HepG2 (cell line): ENCODE data around the gene RIMBP3C. TPM values are rescaled to one million over a fixed set of nuclear protein-coding genes. Genes with fewer than 3 reads are reported as not detected.
"Not testable (repeated sequence)": the region's sequence is repeated elsewhere in the genome, so short reads cannot be mapped to it uniquely, and the experiment has no call there.

ENCODE experiments used
- ATAC-seq: fragments of 200-7000 bp; cut with Tn5 transposase; 3 replicates; pipeline ENCODE4 v1.9.1; 2020; ENCODE audit warnings: mild to moderate bottlenecking, moderate library complexity
- BruUV-seq: library from RNA; stranded (reverse); fragments of 400-500 nt; replicated peaks from 2 replicates; lab custom pipeline; 2021; lab: Mats Ljungman, UMichigan
- CTCF ChIA-PET: fragments of 300-600 bp; formaldehyde crosslinking; extraction: SDS; loops from one replicate; lab custom pipeline; 2021; ENCODE audit warnings: low total read pairs, inconsistent platforms, low intra/inter-chr PET ratio; lab: Yijun Ruan, JAX
- POLR2A ChIA-PET: fragments of 350-600 bp; sonication (Branson Sonifier 250); formaldehyde crosslinking; loops from one replicate; lab custom pipeline; 2020; ENCODE audit warnings: antibody characterized with exemption, inconsistent platforms; lab: Yijun Ruan, JAX
- DNase-seq: peaks from one replicate; pipeline ENCODE4 v3.0.0-alpha.2; 2015; ENCODE audit warnings: low spot score
- FAIRE-seq: peaks from 3 replicates; lab custom pipeline; 2011; peaks lifted over from hg19 to GRCh38; lab: Jason Lieb, UNC
- H2AFZ ChIP-seq: one replicate; pipeline ENCODE4 v1.6.1; 2011; ENCODE audit warnings: low read length, inconsistent platforms
- H3K27ac ChIP-seq: fragments of 300-600 bp; 3 replicates; pipeline ENCODE4 v1.8.0; 2011; ENCODE audit warnings: mixed run types, mild to moderate bottlenecking, mixed read lengths, low read length, inconsistent platforms; ENCODE audit not compliant: insufficient read depth; ENCODE audit errors: extremely low read length
- H3K27me3 ChIP-seq, 2 experiments: fragments of 200-600 bp in 1 of 2; 2 replicates in 1 of 2; 3 replicates in 1 of 2; pipeline versions ENCODE4 v1.6.0 to v1.8.0; 2011; ENCODE audit warnings: low read length in 2 of 2, mild to moderate bottlenecking in 2 of 2, moderate library complexity in 2 of 2, inconsistent platforms in 1 of 2; ENCODE audit not compliant: insufficient read depth in 2 of 2, control insufficient read depth in 1 of 2
- H3K36me3 ChIP-seq, 2 experiments: fragments of 200-600 bp in 1 of 2; replicated peaks in 1 of 2; 2 replicates in 1 of 2; 3 replicates in 1 of 2; pipeline versions ENCODE4 v1.5.1 to v1.8.0; 2011; ENCODE audit warnings: low read length in 2 of 2, inconsistent platforms in 1 of 2; ENCODE audit not compliant: insufficient read depth in 2 of 2, control insufficient read depth in 1 of 2
- H3K4me1 ChIP-seq: 2 replicates; pipeline ENCODE4 v1.5.1; 2012; ENCODE audit warnings: low read length, inconsistent platforms; ENCODE audit not compliant: insufficient read depth
- H3K4me2 ChIP-seq: 2 replicates; pipeline ENCODE4 v1.6.0; 2011; ENCODE audit warnings: low read depth, low read length, inconsistent platforms
- H3K4me3 ChIP-seq, 3 experiments: fragments of 200-600 bp in 1 of 3; sonication (generic), shearing (Covaris generic) in 1 of 3; replicated peaks in 1 of 3; 2 replicates each; pipeline ENCODE4 v1.5.1; 2011 to 2016; ENCODE audit warnings: low read length in 3 of 3, inconsistent platforms in 2 of 3, low read depth in 2 of 3, mild to moderate bottlenecking in 2 of 3, control low read depth in 1 of 3, mixed read lengths in 1 of 3; ENCODE audit not compliant: insufficient read depth in 1 of 3
- H3K79me2 ChIP-seq: one replicate; pipeline ENCODE4 v1.6.1; 2011; ENCODE audit warnings: low read length, inconsistent platforms; ENCODE audit not compliant: insufficient read depth
- H3K9ac ChIP-seq: 2 replicates; pipeline ENCODE4 v1.6.0; 2011; ENCODE audit warnings: mild to moderate bottlenecking, low read depth, low read length, inconsistent platforms; ENCODE audit not compliant: insufficient read depth
- H3K9me3 ChIP-seq: 2 replicates; pipeline ENCODE4 v1.5.1; 2012; ENCODE audit warnings: mild to moderate bottlenecking, low read length
- H4K20me1 ChIP-seq: 2 replicates; pipeline ENCODE4 v1.6.0; 2011; ENCODE audit warnings: inconsistent platforms, mild to moderate bottlenecking, low read length, moderate library complexity; ENCODE audit not compliant: insufficient read depth
- WGBS: methylation state at CpG from one replicate; pipeline ENCODE4 v1.1.6; 2017; ENCODE audit warnings: low lambda C conversion rate; 5-methylcytosine and 5-hydroxymethylcytosine counted together
- in situ Hi-C: cut with HindIII; loops from 2 replicates; pipeline ENCODE4 v1.10.0; 2017; ENCODE audit warnings: low pct_unique_long_range_greater_than_20kb; ENCODE audit not compliant: extremely low pct_ligation_motif_present
- intact Hi-C: fragments of 100-400 bp; cut with micrococcal nuclease; formaldehyde crosslinking; loops from one replicate; pipeline ENCODE4 v1.10.0; 2022; ENCODE audit not compliant: unreplicated experiment
- polyA plus RNA-seq, 8 experiments: library from polyadenylated mRNA; depleted of rRNA in 3 of 8; stranded (reverse) in 7 of 8; unstranded in 1 of 8; fragments of >200 nt; fragmentation: Illumina TruSeq in 4 of 8; extraction: Trizol in 4 of 8; gene quantifications; 2 replicates each; pipeline versions ENCODE4 v1.2.1 to v1.2.3, GENCODE V29; 2011 to 2016; ENCODE audit warnings: low read depth in 4 of 8, missing spikeins in 1 of 8, mixed read lengths in 1 of 8; ENCODE audit not compliant: insufficient read depth in 1 of 8
- total RNA-seq, 5 experiments: library from RNA; depleted of rRNA; stranded (reverse); fragments of >200 nt; fragmentation: Illumina TruSeq; extraction: Trizol; gene quantifications; 2 replicates each; pipeline ENCODE4 v1.2.3, GENCODE V29; 2016; ENCODE audit warnings: low read depth in 1 of 5

The RIMBP3C gene
- total and polyA plus RNA-seq, 2 of the 13 experiments (the other 11 are each of a cell fraction or from before 2014, with no cell fraction given): 0.15 TPM; not detected in 1

DNA sequence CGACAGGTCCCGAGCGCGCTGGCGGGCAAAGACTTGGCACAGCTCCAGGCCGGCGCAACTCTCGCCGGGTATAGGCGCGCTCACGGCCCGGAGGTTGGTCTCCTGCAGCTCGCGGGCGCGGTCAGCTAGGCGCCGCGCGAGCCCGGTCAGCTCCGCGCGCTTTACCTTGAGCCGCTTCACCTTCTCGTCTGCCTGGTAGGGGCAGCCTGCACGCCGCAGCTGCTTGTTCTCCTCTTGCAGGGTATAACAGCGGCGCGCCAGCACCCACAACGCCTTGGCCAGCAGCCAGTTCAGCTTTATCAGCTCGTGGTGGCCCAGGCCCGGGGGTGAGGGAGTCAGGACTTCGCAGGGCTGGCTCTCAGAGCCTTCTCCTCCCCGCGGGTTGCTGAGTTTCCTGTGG is 1.7 kb downstream of the RIMBP3C start:
- H3K36me3 ChIP-seq, H2AFZ ChIP-seq, BruUV-seq, FAIRE-seq, in situ Hi-C loops, H3K9ac ChIP-seq, H4K20me1 ChIP-seq, H3K79me2 ChIP-seq, CTCF ChIA-PET, intact Hi-C loops, H3K9me3 ChIP-seq, H3K27ac ChIP-seq, H3K4me2 ChIP-seq, H3K27me3 ChIP-seq, POLR2A ChIA-PET, H3K4me3 ChIP-seq, DNase-seq, H3K4me1 ChIP-seq: not testable (repeated sequence)
- peak; percentile 56 for ATAC-seq
- WGBS: no CpG with 5 or more reads among the region's 38 CpGs

DNA sequence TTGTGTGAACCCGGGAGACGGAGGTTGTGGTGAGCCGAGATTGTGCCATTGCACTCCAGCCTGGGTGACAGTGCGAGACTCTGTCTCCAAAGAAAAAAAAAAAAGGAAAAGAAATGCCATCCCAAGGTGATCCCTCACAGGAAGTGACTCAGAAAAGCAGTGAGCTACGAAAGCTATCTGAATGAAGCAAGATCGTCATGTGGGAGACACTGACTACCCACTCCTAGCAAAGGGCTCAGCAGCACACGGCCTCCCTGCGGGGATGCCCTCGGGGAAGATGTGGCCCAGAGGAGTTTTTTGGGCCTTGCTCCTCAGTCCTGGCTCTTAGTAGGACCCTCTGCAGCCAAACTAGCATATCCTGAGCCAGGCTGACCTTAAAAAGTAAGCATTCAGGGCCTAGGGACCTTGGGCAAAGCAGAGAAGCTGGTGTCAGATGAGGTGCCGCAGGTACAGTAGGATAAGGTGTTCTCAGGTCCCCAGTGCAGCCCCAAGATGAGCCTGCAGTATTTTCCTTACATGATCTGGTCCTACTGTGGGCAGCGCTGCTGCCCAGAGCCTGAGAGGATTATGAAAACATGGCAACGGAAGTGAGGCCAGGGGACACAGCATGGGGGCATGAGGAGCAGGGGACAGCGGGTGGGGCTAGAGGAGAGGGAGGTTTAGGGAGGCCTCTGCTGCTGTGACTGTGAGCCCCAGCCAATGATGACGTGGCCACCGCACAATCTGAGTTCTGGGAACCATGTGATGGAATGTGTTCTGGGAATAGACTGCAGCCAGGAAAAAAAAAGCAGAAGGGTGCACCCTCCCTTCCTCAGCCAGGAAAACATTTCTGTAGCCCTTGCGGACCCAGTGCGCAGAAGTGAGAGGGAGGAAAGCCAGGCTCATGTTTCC is 6.6 kb downstream of the RIMBP3C start:
- H3K27me3 ChIP-seq, H3K4me1 ChIP-seq, DNase-seq, in situ Hi-C loops, intact Hi-C loops, FAIRE-seq, BruUV-seq, H3K9me3 ChIP-seq, H3K79me2 ChIP-seq, H3K4me3 ChIP-seq, H4K20me1 ChIP-seq, H3K4me2 ChIP-seq, CTCF ChIA-PET, H3K36me3 ChIP-seq, POLR2A ChIA-PET, ATAC-seq, H2AFZ ChIP-seq, H3K9ac ChIP-seq, H3K27ac ChIP-seq: not testable (repeated sequence)
- 72% methylated on average over 2 of the region's 17 CpGs for WGBS

GRCh38 chr22:21539862-21540261 is 11.4 kb downstream of the RIMBP3C start:
- ATAC-seq, in situ Hi-C loops, CTCF ChIA-PET: not testable (repeated sequence)

GRCh38 chr22:21532863-21533648 is 18.2 kb downstream of the RIMBP3C start:
- WGBS: no CpG with 5 or more reads among the region's 20 CpGs
- H3K9me3 ChIP-seq, H3K4me3 ChIP-seq, in situ Hi-C loops, POLR2A ChIA-PET, H3K9ac ChIP-seq, BruUV-seq, H3K27me3 ChIP-seq, DNase-seq, H2AFZ ChIP-seq, FAIRE-seq, H3K4me2 ChIP-seq, H3K36me3 ChIP-seq, intact Hi-C loops, H4K20me1 ChIP-seq, H3K79me2 ChIP-seq, CTCF ChIA-PET, H3K27ac ChIP-seq, H3K4me1 ChIP-seq: not testable (repeated sequence)
- ATAC-seq: peak; percentile 52

More at GRCh38 chr22:21539862-21540261, 11.4 kb downstream of the RIMBP3C start:
- H3K36me3 ChIP-seq, H4K20me1 ChIP-seq, H3K4me1 ChIP-seq, BruUV-seq, H3K4me3 ChIP-seq, H3K9me3 ChIP-seq, H2AFZ ChIP-seq, H3K9ac ChIP-seq, H3K4me2 ChIP-seq, FAIRE-seq, DNase-seq, POLR2A ChIA-PET, H3K27ac ChIP-seq, intact Hi-C loops, H3K79me2 ChIP-seq, H3K27me3 ChIP-seq: not testable (repeated sequence)
- no CpG with 5 or more reads among the region's 7 CpGs for WGBS
